GM12891 (cell line): ENCODE data around the gene ZSCAN32. TPM values are rescaled to one million over a fixed set of nuclear protein-coding genes. Genes with fewer than 3 reads are reported as not detected.

Experiments used
- DNase-seq: peaks from one replicate; pipeline ENCODE4 v3.0.0; 2011; ENCODE audit warnings: low spot score; ENCODE audit not compliant: insufficient read length
- FAIRE-seq: peaks from 2 replicates; lab custom pipeline; 2011; peaks lifted over from hg19 to GRCh38; lab: Jason Lieb, UNC
- PAX5 ChIP-seq: IDR thresholded peaks from 2 replicates; pipeline ENCODE4 v1.6.1; 2011; ENCODE audit warnings: low read length, moderate library complexity, mild to moderate bottlenecking; ENCODE audit not compliant: insufficient read depth, severe bottlenecking
- POLR2A ChIP-seq: IDR thresholded peaks from 2 replicates; pipeline ENCODE4 v1.6.1; 2011; ENCODE audit warnings: low read depth, low read length, control low read depth
- POLR2AphosphoS5 ChIP-seq: IDR thresholded peaks from 2 replicates; pipeline ENCODE4 v1.6.1; 2011; ENCODE audit warnings: low read depth, low read length, control low read depth
- POU2F2 ChIP-seq: IDR thresholded peaks from 2 replicates; pipeline ENCODE4 v1.6.1; 2011; ENCODE audit warnings: low read depth, mild to moderate bottlenecking, control low read depth, low read length, moderate library complexity
- SPI1 ChIP-seq: IDR thresholded peaks from 2 replicates; pipeline ENCODE4 v1.6.1; 2011; ENCODE audit warnings: low read depth, low read length, control low read depth
- TAF1 ChIP-seq: IDR thresholded peaks from 2 replicates; pipeline ENCODE4 v1.6.1; 2011; ENCODE audit warnings: low read depth, low read length, control low read depth
- polyA plus RNA-seq: library from polyadenylated mRNA; unstranded; fragments of >200 nt; gene quantifications from one replicate; pipeline ENCODE4 v1.2.1, GENCODE V29; 2012; ENCODE audit warnings: low read depth, missing spikeins, inconsistent platforms; ENCODE audit not compliant: missing spikeins

The ZSCAN32 gene
- polyA plus RNA-seq, result 7.0 TPM

DNA sequence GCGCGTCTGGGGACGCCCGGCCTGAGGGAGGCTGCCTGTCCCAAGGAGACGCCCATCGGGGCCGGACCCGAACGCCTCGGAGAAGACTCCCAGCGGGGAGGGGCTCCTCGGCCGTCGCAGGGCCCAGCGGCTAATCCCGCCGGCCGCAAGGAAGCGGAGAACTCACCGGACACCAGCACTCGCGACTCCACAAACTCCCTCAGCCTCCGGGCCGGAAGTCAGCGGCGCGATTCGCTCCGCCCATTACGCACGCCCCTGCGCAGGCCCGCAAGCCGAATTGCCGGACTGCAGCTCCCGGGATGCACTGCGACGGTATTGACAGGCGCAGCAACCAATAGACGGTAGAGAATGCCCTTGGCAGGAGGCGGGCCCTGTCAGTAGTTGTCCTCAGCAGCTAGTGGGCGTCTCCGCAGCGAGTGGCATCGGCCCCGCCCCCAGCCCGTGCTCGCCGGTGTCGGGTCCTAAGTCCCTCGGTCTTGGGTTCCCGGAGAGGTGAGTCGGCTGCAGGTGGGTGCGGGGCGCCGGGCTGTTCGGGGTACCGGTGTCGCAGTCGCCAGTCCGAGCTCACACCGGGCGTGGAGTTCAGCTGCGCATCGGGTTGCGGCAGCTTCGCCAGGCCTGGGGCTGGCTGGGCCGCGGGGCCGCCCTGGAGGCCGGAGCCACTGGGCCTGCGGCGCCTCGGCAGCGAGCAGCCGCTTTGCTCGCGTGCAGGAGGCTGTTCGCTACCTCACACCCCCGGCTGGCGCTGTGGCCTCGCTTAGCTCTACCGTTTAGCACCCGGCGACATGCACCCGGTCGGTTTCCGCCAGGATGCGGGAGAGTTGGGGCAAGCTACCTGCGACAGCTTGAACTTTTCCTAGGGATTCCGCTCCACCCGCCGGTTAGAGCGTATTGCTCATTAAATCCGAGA lies at the start of gene ZSCAN32, which contains the start of gene ZNF174:
Gene ZSCAN32, minus strand, starts transcription at position 226 of the 910 bp plus-strand sequence. CDS start 3,447 bp downstream, outside the sequence.
Gene ZNF174, plus strand, starts transcription at position 437 of the 910 bp plus-strand sequence. CDS start 790 bp downstream, outside the sequence.
- DNase-seq, result peak; percentile 98
- FAIRE-seq, result peak; percentile 99
- TF ChIP-seq POLR2A, result peak; percentile 86
- peak; percentile 17; the same call in 1 of the 2 replicates for TF ChIP-seq SPI1
- peak; percentile 96 for TF ChIP-seq TAF1
- peak; percentile 12; the same call in 1 of the 2 replicates for TF ChIP-seq POU2F2
- TF ChIP-seq PAX5, result no peak
- TF ChIP-seq POLR2AphosphoS5, result peak; percentile 89

DNA sequence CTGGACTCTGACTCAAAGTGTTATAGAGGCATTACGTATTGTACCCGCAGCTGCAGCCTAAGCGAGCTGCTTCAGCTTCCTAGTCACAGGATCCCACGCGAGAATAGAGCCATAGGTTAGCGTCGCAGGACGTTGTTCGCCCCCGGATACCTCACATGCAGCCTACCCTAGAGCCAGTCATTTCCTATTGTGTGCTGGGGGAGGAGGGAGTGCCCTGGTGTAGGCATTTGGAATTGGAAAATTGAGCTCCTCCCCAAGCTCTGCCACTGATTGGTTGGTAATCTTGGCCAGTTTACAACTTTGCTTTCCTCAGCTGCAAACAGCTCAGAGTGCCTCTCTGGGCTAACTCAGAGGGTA lies 43.2 kb upstream of the ZSCAN32 start:
- FAIRE-seq (peak; percentile 55), DNase-seq (no peak)
- no peak for TF ChIP-seq PAX5
- TF ChIP-seq TAF1, result peak; percentile 69; the same call in 1 of the 2 replicates
- peak; percentile 80 for TF ChIP-seq POLR2A
- TF ChIP-seq POLR2AphosphoS5, result peak; percentile 47; the same call in 1 of the 2 replicates

DNA sequence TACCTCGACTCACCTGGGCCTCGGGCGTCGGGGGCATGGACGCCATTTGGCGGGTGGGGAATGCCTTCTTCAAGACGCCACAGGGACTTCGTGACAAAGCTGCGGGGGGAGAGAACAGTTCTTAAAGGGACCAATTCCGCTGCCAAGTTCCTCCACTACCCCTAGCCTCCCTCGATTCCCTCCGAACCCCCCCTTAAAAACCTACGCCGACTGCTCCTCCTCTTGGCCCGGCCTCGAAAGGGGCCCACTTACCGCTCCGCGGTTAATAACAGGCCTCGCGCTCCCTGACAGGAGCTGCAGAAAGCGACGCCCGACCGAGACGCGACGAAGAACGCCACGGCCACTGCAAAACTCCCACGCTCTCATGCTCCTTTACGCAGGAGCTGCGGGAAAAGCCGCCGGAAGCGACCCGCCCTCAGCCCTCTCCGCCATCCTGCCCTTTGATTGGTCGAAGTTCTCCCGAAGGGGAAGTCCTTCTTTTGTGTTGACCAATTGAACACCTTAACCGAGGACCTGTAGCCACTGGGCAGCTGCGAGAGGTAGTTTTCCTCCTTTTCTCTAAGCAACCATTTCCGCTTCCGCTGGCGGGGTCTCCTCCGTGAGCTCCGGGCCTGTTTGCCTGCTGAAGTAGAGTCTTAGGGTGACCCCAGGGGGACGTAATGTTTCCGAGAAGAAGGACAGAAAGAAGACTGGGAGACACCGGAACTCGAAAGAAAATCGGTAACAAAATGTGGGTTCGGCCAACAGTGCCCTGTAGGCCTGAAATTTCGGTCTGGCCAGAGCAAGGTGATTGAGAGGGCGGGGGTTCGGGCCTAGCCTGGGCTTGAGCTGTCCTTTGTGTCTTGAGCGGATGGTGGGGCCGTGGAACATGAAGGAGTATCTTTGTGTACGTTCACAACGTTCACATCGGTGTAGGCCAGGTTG lies 42.6 kb upstream of the ZSCAN32 start, which contains the start of the genes NAA60 and ZNF597:
Gene NAA60, plus strand, starts transcription at position 573 of the 924 bp plus-strand sequence. CDS start 32,548 bp downstream, outside the sequence.
Gene ZNF597, minus strand, starts transcription at position 397 of the 924 bp plus-strand sequence. Its CDS starts 351 bp downstream, at position 46.
- DNase-seq, result peak; percentile 58
- peak; percentile 84 for FAIRE-seq
- TF ChIP-seq POLR2AphosphoS5 (no peak), POLR2A (peak; percentile 12; the same call in 1 of the 2 replicates), POU2F2 (0 out of 2 replicates have a peak, but pooled peaks have one; percentile 41), TAF1 (peak; percentile 92), SPI1 (peak; percentile 48), PAX5 (no peak)

DNA sequence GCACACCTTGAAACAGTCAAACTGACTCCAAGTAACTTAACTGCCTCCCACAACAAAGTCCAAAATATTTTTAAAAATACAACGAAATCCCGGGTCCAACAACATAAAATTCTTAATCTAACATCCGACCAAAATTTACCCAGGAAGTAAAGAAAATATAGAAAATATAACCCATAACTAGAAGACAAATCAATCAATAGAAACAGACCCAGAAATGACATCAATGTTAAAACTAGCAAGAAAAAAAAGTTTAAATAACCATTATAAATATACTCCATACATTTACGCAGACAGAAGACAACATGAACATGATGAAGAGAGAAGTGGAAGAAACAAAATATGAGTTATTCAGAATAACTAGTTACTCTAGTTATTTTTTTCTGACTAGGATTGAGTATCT lies 38.8 kb upstream of the ZSCAN32 start:
- TF ChIP-seq PAX5 (no peak), POLR2AphosphoS5 (no peak), POU2F2 (no peak), POLR2A (no peak), SPI1 (no peak), TAF1 (no peak)
- FAIRE-seq (no peak), DNase-seq (no peak)

DNA sequence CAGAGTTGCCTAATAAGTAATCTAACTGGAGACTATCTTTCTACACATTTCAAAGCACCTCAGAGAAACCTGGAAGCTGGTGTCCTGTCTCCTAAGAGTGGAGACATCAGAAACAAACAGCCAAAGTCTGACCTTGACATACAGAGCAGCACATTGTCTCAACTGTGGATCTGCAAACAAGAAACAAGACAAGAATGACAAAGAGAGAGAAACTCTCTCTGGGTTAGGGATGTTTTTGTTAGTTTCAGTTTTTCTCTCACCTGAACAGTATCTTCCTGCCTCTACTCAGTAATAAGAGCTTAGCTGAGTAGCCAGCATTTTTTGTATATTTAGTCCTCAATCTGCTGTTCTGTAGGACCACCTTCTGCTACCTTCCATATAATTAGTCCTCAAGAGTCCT lies 33.6 kb upstream of the ZSCAN32 start:
- FAIRE-seq, result no peak
- TF ChIP-seq TAF1 (no peak), POU2F2 (no peak)
- DNase-seq, result no peak

DNA sequence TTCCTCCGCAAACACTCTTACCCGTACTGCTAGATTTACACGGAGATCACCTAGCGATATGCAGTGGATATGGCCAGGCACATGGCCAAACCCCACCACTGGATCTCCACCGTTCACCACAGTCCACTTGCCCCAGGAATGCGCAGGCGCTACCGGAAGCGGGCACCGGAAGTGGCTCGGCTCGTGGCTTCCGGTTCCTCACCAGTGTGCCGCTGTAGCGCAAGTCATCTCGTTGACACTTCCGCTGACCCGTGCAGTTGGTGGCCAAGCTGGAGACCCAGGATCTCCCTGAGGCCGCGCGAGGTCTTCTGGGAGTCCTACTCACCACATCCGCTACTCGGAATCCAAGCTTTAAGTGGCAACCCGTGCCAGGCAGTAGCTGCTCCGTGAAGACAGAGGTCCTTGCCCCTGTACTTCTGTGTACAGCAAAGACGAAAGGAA lies 31.0 kb upstream of the ZSCAN32 start:
- TF ChIP-seq SPI1 (peak; percentile 37; the same call in 1 of the 2 replicates), PAX5 (no peak), POLR2AphosphoS5 (no peak), POLR2A (no peak), POU2F2 (no peak)
- FAIRE-seq, result peak; percentile 81

DNA sequence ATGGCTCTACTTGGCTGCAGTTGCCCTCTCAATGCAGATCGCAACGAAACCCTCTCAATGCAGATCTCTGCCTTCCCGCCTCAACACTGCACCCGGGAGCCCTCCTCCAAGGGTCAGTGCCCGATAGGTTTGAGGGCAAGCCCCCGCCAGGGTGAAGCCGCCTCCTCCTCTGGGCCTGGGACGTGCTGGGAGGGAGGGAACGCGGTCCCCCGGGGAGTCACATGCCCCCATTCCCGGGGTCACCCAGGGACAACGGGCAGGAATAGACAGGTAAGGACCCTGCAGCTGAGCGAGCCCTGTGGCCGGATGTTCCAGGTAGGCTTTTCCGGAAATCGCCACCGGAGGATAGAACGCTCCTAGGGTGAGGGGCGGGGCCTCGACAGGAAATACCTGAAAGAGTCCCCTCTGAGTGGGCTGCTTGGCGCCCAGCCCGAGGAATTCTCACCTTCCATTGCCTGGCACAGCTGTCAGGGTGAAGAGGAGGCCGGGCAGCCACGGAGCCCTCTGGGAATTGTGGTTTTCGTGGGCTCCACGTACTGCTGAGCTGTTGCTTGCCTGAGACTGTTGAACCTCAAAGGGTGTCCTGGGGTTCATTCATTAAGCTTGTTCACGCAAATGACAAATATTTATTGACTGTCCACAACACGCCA lies 13.1 kb upstream of the ZSCAN32 start:
- DNase-seq, result no peak
- TF ChIP-seq POLR2A, result no peak
- no peak for TF ChIP-seq PAX5
- no peak for FAIRE-seq

More for the DNA sequence above, 31.0 kb upstream of the ZSCAN32 start:
- DNase-seq, result peak; percentile 42

DNA sequence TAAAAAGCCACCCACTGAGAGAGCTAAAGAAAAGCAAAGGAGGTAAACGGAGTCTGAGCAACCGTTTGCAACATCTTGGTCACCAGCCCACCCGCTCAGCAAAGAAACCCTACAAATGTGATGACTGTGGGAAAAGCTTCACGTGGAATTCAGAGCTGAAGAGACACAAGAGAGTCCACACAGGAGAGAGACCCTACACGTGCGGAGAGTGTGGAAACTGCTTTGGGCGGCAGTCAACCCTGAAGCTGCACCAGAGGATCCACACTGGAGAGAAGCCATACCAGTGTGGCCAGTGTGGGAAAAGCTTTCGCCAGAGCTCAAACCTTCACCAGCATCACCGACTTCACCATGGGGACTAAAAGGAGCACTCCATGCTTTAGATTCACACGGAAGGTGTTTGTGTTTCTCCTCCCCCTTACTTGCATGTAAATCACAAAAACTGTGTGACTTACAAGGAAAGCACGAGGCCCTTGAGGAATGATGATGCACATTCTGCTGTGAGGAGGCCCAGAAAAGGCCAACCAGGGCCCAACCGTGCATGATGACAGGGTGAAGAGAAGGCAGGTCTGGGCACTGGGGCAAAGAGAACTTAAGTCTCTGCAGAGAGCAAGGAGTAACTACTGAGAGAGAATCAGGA lies 7.9 kb upstream of the ZSCAN32 start:
- FAIRE-seq (no peak), DNase-seq (no peak)
- TF ChIP-seq POU2F2 (no peak), POLR2A (no peak), TAF1 (no peak), PAX5 (no peak), POLR2AphosphoS5 (no peak), SPI1 (no peak)
